GM19023 (cell line): ENCODE measurements around the gene KLF7.

Experiments
- ATAC-seq: cut with Tn5 transposase; IDR thresholded peaks from one replicate; pipeline ENCODE4 v1.9.1; 2021; ENCODE audit warnings: mild to moderate bottlenecking, moderate library complexity; ENCODE audit not compliant: unreplicated experiment

Gene KLF7

DNA sequence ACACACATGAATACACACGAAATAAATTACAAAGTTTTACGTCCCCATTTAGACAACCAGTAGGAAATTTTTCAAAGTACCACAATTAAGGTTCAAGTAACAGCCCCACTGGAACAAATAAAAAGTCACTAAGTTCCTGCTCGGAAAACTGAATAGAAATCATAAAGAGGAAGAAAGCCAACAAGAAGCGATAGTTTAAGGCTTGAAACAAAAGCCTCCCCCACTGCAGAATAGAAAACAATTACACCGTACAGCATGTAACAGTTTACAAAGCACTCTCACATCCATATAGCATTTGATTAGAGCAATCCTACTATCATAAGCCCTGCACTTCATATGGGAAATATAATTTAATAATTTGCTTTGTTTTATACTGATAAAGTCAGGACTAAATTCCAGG lies 15.5 kb downstream of the KLF7 start:
- no peak for ATAC-seq

DNA sequence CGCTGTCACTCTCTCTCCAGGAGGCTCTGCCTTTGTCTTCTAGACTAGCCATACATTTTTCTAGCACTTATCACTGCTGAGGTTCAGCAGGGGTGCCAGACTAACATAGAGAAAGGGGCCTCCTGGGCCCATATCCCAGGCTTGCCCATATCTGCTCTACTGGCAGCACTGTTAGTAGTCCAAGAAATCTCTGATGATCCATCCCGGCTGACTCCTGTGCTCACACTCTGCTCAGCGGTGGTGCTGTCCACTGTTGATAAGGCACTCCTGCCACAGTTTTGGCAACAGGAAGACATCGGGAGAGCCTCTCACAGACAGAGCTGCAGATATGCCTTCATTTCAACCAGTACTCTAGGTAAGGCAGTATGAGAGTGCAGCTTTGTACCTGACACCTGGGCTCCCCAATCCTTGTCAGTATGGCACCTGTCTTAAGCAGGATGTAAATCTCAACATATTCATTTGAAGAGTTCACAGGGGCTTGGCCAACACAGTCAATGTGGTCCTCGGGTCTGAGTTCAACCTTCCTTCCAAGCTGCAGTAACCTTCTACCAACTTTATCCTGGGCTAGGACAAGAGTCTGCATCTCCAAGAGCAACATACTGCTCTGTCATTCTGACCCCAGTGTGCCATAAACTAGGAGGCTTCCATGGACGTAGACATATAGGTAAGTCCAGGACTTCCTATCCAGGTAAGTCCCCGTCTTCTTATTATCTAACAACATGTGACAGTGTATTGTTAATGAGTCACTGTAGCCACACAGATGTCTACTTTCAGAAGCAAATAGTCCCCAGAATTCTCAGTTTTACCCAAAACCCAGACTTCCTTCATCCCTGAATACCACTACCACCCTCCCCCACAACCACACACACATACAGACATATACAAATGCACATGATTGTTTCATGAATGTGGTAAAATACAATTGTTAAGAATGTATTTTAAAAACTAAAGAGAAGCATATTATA lies 16.2 kb downstream of the KLF7 start:
- ATAC-seq, result peak; percentile 90

GRCh38 chr2:207148020-207148419 lies 17.7 kb downstream of the KLF7 start:
- ATAC-seq, result no peak

- ATAC-seq, result no peak
Measured at GRCh38 chr2:207144173-207144785, 21.5 kb downstream of the KLF7 start.

- ATAC-seq, result peak; percentile 52
Measured at GRCh38 chr2:207143215-207144172, 22.3 kb downstream of the KLF7 start.

DNA sequence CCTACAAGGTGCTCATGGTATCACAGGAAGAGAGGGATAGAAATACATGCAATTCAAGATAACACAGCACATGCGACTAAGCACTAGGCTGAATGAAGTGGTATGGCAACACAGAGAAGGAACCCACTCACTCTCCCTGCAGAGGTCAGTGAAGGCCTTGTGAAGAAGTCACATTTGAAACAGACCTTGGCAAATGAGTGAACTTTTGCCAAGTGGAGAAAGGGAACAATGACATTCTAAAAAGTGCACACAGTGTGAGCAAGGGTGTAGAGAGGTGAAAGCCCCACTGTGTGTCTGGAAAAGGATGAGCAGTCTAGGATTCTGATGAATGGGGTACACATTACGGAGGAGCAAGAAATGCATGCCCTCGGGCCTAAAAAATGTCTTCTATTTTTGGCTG lies 23.3 kb downstream of the KLF7 start:
- ATAC-seq, result no peak

- ATAC-seq, result no peak
Measured at GRCh38 chr2:207141386-207141785, 24.4 kb downstream of the KLF7 start.

DNA sequence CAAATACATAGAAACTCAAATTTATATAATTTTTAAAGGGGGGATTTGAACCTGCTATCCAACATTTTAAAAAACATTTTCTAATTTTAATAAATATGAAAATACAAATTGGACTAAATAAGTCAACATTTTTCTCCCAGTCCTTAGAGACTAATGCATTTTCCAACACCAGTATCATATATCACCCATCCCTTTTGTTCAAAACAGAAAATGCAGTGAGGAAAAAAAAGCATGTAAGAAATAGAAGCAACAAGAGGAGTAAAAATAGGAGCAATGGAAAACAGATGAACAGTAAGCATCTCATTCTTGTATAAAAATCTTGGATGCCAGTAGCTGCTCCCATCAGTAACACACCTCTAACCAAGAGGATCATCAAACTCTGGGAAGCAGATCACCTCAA lies 25.5 kb downstream of the KLF7 start:
- no peak for ATAC-seq

- ATAC-seq, result no peak
Measured at GRCh38 chr2:207139552-207139951, 26.2 kb downstream of the KLF7 start.

GRCh38 chr2:207138627-207139297 lies 27.0 kb downstream of the KLF7 start:
- ATAC-seq, result no peak

- ATAC-seq, result no peak
Measured at GRCh38 chr2:207137596-207138337, 28.0 kb downstream of the KLF7 start.

DNA sequence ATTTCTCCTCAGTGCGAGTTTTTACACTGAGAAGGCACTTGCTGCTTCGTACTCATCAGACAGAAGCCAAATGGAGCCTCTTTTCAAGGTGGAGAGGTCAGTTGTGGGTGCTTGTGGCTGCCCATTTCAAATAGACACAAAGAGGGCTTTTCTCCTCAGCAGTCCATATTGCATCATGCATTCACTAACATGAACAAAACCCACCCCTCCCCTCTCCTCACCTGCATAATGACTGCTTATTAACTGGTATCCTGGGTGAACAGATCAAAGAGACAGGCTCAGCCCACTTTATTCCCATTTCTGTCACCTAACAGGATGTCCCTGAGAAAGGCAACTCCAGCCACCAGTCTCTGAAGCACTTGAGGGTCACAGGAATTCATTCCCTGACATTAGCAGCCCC lies 28.9 kb downstream of the KLF7 start:
- no peak for ATAC-seq

DNA sequence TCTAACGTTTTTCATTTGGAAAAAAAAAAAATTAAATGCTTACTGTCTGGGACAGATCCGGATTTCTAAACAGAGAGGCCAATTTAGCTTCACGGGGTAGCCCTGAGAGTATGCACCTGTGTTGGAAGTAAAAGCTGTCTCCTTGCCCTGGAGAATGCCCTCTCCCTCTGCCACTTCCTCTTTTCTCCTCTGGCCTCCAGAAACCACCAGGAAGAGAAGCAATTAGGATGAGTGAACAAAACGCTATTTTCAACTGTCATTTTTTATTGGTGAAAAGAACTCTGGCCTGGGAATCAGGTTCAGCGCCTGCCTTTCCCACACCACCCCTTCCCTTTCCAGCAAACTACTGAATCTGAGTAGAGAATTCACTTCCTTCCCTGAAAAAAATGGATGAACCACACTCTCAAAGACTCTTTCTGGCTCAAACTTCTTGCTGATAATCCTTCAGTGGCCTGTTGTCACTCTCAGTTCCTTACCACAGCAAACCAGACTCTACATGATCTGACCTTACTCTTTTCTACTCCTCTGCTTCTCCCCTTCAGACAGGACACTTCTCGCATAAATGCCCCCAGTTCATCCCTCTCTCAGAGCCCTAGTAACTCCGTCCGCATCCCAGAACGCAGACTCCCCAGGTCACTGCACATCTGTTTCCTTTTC lies 29.8 kb downstream of the KLF7 start:
- no peak for ATAC-seq

DNA sequence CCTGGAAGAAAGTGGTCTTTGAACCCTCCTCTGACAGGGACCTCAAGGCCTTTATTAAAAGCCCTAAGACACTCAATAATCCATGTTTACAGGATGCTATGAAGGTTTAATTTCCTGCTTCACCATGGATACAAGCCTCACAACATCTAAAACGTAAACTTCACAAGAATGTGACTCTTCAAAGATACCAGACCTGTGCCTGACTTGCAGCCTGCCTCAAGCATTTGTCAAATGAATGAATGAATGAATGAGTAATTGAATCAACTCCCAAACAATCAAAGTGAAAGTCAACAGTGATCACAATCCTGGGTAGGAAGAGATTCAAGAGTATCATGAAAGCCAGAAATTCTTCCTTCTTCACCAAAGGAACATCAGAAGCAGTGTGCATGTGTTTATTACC lies 30.4 kb downstream of the KLF7 start:
- no peak for ATAC-seq

DNA sequence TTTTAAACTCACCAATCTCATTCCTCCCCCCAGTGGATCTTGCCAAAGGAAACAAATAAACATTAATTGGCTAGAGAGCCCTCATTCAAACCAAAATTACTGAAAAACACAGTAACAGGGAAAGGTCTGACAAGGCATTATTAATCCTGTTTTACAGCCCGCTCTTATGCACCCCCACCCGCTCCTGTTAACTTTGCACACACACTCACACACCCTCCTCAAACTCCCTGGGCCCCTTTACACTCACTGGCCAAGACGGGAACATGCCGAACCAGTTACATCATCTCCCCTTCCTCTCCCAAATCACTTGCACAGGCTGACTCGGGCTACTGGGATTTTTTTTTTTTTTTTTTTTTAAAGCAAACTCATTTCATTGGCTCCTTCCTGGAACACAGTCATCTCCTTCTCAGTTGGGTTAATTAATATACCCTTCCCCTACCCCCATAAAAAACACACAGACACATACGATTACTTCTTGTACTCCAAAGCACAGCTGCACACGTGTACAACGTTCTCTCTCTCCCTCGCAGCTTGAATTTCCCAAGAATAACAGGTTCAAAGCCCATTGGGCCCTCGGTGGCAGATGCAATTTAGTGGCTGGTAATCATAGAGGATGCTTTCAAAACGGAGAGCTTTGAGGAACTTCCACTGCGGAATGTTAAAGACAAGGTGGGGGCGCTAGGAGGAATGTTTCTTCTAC lies 31.8 kb downstream of the KLF7 start:
- no peak for ATAC-seq

- ATAC-seq, result no peak
Measured at GRCh38 chr2:207133458-207133819, 32.3 kb downstream of the KLF7 start.

DNA sequence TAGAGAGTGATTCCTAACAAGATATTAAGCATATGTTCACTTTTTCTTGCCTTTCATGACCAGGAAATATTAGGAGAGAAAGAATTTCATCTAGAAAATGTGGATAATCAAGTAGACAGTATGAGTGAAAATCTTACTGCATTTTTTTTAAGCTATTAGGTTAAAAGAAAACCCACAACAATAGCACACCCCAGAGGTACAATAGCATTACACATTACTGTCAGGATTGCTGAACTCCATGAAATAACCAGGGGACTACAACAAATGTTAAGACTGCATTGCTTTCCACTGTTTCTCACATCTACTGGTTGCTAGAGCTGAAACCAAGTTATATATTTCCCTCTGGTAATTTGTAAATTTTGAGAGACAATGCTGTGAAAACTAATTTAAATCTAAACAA lies 33.7 kb downstream of the KLF7 start:
- no peak for ATAC-seq

GRCh38 chr2:207131594-207131993 lies 34.2 kb downstream of the KLF7 start:
- no peak for ATAC-seq

DNA sequence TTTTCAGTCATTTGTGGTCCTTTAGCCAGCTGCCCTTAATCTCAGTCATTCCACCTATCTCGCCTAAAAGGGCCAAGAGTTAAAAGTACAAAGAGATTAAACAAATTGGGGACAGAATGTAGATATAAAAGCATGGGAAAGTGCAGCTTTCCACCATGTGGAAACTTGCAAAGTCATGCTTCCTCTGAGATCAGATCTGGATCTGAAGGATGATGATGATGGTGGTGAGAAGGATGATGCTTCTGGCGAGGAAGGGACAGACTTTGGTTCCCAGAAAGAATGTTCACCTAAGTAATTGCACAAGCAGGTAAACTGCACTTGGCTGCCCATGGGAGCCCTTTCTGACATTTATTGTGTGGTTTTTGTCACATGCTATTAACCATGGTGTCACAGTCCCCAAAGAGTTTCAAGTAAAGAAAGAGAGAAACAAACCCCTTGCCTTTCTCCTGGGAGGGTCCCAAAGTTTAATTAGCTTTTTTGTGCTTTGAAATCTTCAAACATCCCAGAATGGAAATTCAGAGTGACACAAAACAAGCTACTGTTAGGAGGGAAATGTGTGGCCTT lies 34.7 kb downstream of the KLF7 start:
- ATAC-seq, result no peak
